Suppressor macrophage treated with lipopolysaccharide for 4 hours (primary cell): Measurements from ENCODE around the gene GSG1L.
"Not testable (repeated sequence)": the region's sequence is repeated elsewhere in the genome, so short reads cannot be mapped to it uniquely, and the experiment has no call there.

Experiments used
- DNase-seq: peaks from one replicate; pipeline ENCODE4 v3.0.0-alpha.2; 2020

The GSG1L gene

DNA sequence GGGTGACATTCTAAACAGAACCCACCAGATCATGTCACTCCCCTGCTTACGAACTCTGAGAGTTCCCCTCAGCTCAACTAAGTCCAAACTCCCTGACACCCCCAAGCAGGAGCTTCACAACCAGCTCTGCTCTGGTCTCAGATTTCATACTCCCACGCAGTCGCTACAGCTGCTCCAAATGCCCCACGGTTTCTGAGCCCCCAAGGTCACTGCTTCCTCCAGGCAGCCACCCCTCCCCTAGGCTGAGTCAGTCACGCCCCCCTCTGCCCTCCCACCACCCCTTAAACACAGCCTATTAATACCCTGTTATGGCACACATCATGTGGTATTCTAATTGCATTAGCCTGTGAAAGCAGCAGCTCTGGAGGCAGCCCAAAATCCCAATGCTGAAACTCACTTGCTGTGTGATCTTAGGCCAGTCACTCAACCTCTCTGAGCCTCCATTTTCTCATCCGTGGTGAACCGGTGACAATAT, 51.5 kb downstream of the GSG1L start:
- DNase-seq: no peak

DNA sequence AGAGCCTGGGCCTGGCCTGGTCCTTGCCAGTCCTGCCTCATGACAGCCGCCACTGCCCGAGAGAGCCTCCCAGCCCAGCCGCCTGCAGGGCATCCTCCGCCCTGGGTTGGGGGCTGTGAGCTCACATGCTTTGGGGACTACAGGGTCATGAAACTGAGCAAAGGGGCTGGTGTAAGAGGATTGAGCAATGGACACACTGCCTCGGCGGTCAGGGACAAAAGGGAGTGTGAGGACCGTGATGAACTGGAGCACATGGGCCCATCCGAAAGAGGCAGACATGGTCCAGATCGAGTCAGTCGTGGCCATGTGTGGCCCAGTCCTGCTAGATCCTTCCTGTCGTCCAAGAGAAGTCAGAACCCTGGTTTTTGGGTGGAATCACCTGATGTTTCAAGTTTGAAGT, 52.3 kb downstream of the GSG1L start:
- DNase-seq: no peak

DNA sequence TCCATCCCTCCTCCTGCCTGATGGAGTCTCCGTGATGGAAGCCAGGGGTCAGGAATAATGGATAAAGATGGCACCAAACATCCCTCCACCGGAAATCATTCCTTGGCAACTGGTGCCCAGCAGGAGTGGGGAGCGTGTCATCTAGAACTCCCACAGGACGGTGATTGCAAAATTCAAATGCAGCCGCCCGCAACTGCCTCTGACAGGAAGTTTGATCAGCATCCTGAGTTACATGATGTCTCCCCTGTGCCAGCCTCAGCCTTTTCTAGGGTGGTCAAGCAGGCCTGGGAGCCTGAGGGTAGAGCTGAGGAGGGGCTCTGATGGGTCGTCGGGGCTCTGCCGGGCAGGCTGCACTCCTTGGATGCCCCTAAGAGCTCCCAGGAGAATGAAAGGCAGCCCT, 52.8 kb downstream of the GSG1L start:
- peak; percentile 3 for DNase-seq

DNA sequence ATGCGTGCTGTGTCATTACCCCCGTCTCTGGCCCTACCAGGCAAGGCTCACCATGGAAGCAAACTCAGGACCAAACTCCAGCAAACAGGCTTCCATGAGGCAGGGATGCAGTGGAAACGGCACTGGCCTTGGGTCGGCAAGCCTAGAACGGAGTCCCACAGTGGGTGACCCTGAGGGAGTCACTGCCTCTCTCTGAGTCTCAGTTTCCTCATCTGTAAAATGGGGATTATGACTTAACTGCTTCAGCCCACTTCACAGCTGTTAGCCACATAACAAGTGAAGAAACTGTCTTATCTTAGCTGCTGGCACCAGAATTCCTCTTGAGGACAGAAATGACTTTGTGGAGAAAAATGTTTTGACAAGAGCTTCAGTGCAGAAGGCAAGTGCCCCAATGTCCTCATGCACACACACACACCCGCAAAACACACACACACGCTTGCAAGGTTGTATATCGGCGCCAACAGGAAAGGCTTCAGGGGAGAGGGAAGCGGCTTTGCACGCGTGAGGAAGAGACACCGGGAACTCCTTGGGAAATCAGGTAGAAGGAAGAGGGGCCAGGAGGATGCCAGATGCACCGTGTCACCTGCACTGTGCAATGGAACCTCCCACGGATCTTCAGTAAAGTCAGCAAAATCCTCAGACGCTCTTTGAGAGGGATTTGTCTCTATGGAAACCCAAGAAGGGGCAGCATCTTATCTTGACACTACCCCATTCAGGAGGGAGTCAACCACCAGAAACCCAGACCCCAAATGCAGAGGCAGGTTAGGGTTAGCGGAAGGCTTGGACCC, 53.7 kb downstream of the GSG1L start:
- no peak for DNase-seq

DNA sequence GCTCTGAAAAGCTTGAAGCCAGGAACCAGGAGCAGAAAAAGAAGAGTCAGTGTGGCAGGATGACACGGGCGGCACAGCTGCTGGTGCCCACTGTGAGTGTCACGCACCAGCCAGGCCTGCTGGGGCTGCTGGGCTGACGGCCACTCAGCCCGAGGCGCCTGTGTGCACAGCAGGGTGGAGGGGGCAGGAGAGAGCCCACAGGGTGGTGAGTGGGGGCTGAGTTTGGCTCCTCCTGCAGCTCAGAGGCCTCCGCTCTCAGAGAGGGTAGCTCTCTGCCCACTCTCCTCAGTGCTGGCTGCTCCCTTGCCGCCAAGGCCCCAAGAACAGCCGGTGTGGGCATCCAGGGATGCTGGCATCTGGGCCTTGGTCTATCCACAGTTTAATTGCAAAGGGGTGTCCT, 59.6 kb downstream of the GSG1L start:
- no peak for DNase-seq

DNA sequence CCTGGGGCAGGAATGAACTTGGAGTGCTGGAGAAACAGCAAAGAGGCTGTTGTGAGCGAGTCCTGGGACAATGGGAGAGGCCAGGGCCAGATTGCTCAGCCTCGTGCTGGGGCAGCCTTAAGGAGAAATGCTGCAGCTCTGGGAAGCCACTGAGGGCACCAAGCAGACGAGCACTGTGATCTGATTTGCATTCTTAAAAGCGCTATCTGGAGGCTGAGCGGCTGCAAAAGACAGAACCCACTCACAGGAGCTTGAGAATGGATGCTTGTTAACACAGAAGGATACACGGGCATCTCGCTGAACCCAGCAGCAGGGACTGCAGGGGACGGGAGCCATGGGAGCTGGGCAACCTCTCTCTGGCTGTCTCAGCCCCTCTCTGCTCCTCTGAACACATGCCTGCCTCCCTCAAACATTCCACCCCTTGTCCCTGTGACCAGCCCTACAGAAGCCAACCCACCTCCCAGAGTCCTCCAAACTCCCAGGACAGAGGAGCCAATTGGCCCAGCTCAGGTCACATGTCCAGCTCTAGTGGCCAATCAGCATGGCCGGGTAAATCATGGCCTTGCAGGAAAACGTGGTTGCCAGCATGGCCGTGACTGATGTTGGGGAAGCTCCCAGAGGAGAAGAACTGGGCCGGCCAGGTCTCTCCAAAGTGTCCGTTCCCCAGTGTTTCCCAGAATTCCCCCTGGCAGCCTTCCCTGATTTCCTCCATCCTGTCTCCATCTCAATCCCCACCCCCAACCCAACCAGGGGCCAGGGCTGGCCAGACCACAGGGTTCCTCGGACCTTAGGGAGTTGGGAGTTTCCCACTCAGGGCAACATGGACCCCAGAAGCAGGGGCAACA, 60.3 kb downstream of the GSG1L start:
- DNase-seq: no peak

DNA sequence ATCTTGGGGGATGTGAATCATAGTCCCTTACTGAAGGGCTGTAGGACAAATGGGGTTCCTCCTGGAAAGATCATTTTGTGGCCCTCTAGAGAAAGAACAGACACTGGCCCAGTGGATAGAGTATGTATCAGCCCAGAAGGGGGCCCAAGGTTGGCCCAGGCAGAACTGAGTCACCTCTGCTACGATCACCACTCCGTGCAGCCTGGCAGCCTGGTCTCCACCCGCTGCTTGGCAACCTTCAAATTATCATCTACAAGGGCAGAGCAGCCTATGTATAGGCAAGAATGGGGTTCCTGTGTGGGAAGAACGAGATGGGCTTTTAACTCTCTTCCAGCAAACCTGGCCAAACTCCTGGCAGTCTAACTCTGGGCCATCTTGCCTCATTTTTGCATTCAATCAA, 61.9 kb downstream of the GSG1L start:
- no peak for DNase-seq

DNA sequence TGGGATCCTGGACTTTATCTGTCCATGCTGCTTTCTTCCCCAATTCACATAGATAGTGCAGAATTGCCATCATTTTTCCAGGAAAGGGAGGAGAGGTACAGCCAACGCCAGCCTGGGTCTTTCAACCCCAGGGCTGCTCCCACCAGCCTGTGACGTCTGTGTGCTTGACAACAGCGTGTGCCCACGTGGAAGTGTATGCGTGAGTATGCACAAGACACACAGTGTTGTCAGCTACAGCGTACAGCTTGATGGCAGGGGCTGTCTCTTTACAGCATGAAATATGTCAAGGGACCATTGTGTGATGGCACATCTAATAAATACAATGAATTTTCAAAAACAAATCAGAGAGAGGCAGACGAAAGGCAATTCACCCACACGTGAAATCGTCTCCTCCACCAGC, 62.3 kb downstream of the GSG1L start:
- DNase-seq: no peak

DNA sequence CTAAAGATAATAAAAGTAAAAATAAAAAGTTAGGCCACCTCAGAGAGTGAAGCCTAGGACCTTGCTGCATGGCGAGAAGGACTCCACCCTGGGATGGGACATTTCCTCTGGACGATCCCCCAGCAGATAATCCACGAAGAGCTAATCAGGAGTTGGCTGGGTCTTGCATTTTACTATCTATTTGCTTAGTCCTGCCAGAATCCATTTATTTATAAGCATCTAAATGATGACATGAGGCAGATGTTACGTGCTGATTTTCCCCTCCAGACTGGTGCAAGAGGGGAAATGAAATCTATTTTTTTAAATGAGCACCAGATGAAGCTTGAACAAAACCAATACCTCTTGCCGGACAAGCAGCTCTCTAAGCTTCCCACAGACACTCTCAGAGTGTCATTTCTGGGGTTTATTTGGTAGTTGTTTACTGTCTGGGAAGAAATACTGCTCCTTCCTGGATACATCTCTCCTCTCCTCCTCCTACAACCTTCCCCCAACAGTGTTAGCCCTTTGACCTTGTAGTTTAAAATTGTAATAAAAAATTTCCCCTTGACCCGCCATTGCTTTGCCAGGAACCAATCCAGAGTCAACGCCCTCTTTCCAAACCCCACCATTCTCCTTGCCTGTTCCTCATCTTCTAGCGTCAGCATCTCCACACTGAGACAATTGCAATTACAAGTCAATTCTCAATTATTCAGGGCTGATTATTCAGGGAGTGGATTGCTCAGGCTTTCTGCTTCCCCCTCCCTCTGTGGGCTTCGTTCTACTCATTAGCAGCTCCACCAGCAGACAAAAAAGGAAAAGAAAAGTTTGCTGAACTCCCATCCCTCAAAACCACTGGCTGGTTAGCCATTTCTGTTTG, 63.0 kb downstream of the GSG1L start:
- no peak for DNase-seq

DNA sequence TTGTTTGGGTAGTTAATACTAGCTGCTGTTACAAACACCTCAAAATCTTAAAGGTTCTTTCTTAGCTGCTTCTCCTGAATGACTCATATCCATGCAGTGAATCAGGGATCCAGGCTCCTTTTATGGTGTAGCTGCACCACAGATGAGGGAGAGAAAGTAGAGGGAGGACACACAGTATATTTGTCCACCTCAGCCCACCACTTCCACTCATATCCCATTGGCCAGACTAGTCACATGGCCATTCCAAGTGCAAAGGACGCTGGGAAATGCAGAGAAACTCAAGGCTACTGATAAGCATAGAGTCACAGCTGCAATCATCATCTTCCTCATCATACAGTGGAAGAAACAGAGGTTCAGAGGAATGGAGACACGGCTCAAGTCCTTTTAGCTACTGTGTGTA, 63.8 kb downstream of the GSG1L start:
- no peak for DNase-seq

DNA sequence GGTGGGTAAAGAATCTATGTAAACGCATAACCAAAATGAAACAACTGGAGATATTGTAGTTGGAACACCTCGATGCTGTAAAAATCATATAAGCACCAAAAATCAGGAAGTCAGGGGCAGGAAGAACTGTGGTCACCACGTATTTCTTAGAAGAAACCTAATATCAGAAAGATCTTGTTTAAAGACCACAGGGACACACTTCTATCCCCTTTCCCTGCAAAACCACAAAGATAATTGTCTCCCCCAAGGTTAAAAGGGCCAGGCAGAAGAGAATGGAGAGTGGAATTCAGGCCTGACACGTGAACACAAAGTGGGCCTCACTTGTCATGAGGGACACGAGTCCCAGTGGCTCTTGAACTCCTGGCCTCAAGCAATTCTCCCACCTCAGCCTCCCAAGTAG, 68.1 kb downstream of the GSG1L start:
- no peak for DNase-seq

DNA sequence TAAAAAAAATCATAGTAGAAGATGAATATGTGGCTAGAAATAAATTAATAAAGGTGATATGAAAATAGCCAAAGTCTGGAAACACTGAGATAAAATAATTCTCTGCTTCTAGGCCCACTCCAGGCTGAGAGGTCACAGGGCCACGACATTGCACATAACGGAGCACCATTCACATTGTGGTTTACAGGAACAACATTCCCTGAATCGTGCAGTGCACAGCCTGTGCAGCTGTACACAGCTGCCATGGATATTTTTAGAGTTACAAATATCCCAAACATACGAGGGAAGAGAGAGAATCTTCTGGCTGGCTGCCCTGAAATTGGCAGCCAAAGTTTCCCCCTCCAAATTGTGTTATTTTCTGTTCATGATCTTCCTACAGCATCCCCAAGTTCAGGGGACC, 68.8 kb downstream of the GSG1L start:
- no peak for DNase-seq

DNA sequence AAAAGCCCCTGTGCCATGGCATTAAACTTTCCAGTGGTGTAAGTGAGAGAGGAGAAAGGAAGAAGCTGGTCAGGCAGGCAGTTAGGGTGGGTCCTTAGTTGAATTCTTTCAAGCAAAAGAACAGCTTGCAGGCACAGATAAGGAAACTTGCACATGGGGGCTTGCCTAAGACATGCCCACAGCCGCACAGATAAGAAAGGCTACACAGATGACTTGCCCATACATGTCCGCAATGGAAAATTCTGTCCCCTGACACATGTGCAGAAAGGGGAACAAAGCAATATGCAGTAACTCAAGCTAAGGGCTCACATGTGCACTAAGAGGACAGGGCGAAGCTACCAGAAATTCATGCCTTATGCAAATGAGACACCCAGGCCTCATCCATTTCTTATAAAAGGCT, 69.9 kb downstream of the GSG1L start:
- no peak for DNase-seq

DNA sequence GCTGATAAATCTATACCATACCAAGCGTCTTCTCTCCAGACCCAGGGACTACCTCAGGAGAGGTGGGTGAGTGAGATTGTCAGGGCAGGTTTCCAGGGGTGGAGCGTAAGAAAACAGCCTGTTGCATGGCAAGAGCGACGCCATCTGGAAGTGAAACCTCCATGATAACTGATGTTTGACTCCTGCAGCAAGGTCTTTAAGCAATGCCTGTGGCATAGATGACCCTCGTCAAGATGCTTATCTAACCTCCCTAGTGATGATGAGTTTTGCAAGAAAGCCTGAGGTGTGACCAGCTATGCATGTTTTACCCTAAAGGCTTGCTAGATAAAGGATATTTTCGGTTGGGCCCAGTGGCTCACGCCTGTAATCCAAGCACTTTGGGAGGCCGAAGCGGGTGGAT, 71.6 kb downstream of the GSG1L start:
- no peak for DNase-seq

DNA sequence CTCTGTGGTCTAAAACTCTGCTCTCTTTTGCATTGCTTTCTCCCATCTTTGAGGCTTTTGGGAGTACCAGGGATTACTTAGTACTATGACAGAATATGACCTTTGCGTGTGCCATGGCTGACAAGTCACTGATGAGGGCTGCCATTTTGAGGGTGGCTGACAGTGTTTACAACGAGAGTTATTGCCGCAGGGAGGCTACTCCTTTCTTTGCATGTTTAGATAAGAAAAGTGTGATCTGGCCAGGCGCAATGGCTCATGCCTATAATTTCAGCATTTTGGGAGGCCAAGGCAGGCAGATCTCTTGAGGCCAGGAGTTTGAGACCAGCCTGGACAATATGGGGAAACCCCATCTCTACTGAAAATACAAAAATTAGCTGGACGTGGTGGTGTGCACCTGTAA, 77.5 kb downstream of the GSG1L start:
- no peak for DNase-seq

DNA sequence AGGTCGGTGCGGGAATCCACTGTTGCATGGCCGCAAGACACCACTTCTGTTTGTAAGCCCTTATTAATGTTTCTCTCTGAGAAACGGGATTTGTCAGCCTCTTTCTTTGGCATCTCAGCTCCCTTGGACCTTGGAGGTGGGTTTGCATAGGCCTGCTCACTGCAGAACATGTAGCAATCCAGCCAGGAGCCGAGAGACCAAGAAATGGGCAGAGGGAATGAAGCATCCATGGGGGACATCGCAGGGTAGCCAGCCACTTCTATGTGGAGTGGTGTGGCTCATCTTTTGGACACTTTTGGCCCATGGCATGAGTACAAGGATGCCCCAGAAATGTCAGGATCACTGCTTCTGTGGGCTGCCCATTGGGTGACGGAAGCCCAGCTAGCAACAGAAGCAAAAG, 79.4 kb downstream of the GSG1L start:
- DNase-seq: no peak

DNA sequence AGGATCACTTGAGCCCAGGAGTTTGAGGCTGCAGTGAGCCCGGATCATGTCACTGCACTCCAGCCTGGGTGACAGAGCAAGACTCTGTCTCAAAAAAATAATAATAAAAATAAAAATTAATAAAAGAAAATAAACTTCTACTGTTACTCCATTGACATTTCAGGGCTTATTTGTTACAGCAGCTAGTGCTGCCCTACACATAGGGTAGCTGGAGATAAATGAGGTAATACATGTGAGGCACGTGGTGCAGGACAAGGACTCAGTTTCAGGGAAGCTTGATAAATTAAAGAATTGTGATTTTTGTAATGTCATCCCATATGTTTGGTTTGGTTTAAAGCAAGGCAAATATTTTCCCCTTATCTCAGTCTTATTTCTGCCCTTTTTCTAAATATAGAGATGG, 80.3 kb downstream of the GSG1L start:
- DNase-seq: no peak

DNA sequence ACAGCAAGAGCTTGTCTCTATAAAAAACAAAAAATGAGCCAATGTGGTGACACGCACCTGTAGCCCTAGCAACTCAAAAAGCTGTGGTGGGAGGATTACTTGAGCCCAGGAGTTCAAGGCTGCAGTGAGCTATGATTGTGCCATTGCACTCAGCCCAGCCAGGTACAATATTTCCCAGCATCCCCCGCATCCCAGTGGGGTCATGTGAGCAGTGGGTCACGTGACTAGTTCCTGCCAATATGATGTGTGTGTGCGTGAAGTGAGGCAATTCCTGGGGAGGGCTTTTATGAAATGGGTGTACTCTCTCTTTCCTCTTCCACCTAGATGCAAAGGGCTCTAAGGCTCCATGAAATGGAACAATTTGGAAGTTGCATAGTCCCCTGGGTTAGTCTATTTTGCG, 81.3 kb downstream of the GSG1L start:
- DNase-seq: no peak

DNA sequence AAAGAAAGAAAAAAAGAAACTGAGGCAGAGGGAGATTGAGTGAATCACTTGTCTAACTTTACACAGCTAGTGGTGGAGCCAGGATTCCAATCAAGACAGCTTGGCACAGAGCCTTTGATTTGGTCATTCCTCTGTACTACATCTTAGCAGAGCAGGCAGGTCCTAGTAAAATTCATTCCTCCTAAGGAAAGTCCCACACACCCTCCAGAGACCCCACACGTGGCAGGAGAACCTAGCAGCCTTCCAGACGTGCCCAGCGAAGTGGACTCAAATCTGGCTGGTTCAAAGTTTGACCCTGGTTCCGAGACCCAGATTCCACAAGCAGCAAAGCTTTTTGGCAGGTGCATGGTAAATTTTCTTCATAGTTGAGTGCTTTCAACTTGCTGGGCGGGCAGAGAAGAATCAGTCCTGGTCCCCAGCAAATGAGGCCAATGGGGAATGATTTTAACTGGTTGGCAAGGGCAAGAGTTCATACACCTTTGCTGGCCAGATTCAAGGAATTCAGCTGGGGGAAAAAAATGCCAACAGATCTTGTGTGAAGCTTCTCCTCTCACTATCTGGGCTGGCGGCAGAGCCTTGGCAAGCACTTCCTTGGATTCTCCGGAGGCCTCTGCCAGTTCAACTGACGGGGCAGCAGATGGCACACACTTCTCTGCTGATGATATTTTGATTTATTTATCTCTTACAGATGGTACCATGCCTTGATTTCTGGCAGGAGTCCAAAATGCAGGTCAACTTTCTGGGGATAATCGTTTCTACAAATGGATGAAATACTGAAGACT, 82.4 kb downstream of the GSG1L start:
- no peak for DNase-seq

DNA sequence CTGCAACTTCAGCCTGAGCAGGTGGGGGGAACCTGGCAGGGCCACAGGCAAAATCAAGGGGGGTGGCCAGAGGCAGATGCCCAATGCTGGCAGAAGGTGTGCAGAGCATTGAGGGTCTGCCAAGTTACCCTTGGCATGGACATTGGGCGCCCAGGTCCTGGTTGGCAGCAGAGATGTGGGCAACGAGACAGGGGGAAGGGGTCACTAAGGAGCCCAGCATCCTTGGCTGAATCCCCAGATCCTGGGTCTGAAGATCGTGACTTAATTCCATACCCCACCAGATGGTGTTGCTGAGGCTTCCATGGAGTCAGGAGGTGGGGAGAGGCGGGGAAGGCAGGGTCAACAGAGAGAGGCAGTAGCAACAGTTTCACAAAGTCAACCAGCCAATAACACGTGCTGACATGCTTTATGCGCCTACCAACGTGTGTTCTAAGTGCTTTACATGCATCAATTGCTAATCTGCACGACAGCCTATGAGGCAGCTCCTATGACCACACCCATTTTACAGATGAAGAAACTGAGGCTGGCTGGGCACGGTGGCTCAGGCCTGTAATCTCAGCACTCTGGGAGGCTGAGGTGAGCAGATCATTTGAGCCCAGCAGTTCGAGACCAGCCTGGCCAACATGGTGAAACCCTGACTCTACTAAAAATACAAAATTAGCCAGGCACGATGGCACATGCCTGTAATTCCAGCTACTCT, 83.3 kb downstream of the GSG1L start:
- no peak for DNase-seq

DNA sequence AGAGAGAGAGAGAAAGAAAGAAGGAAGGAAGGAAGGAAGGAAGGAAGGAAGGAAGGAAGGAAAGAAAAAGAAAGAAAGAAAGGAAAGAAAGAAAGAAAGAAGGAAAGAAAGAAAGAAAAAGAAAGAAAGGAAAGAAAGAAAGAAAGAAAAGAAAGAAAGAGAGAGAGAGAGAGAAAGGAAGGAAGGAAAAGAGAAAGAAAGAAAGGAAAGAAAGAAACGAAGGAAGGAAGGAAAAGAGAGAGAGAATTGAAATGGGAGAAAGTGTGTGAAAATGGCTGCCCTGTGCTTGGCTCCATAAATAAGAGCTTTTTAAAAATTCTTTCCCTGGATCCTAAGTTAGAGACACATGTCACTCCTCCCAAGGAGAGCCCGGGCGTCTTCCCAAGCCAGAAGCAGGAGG, 83.8 kb downstream of the GSG1L start:
- DNase-seq: not testable (repeated sequence)

DNA sequence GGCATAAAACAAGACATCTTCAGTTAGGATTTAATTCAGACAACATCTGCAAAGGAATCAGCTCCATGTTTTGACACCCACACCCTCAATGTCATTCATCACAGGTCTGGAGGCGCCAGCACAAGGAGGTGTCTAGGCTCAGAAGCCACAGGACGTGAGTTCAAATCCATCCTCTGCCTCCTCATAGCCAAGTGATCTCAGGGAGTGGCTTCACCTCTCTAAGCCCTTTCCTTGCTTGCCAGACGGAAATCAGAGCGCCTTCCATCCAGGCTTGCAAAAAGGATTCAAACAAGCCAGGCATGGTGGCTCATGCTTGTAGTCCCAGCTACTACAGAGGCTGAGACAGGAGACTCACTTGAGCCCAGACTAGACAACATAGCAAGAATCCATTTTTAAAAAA, 84.6 kb downstream of the GSG1L start:
- no peak for DNase-seq
